GM13977 (cell line): ENCODE data around the gene U2AF2.

Experiments
- DNase-seq: peaks from one replicate; pipeline ENCODE4 v3.0.0; 2012; ENCODE audit warnings: low spot score
- in situ Hi-C: fragments of 300-500 bp; cut with MboI; formaldehyde crosslinking; loops from one replicate; pipeline ENCODE4 v1.12.0; 2022; ENCODE audit warnings: low sequenced_read_pairs, low pct_unique_long_range_greater_than_20kb, mixed read lengths, inconsistent platforms; ENCODE audit not compliant: unreplicated experiment
- TF ChIP-seq, protein P1 (sequence below): IDR thresholded peaks from 2 replicates; pipeline ENCODE4 v1.5.1; 2012; ENCODE audit warnings: mild to moderate bottlenecking, control low read depth; ENCODE audit not compliant: insufficient read depth; ENCODE audit errors: extremely low read depth, missing control alignments

The U2AF2 gene

DNA sequence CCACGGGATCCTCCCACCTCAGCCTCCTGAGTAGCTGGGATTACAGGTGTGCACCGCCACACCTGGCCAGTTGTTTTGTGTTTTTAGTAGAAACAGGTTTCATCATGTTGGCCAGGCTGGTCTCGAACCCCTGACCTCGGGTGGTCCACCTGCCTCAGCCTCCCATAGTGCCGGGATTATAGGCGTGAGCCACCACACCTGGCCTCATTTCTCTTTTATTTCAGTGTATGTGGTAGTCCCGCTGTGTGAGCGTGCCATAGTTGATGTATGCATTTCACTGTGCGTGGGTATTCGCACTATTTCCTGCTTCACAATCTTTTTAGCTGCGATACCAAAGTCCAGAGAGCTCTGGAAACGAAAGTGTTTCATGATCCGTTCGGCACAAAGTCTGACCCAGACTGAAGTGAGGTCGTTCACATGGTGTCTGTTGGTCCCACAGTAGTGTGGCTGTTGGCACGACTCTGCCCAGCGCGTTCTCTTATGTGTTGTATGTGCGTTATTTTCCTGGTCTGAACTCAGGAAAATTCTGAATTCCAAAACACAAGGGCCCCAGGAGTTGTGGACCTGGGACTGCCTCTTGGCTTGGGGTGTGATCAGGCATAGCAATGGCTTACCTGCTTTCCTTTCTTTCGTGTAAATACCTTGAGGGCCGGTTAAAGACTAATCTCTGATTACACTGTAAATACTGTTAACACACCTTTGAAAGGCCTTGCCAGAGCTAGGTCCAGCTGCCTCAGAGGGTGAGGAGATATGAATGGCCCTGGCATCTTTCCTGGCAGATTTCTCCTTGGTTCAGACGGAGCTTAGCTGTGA, 28.8 kb downstream of the U2AF2 start:
- no peak for DNase-seq
- in situ Hi-C loops, result loop anchor here (25.0 kb wide), 1 partner anchor 629 kb away; the partner anchor contains the start of gene ZSCAN5A
- TF ChIP-seq, protein P1, sequence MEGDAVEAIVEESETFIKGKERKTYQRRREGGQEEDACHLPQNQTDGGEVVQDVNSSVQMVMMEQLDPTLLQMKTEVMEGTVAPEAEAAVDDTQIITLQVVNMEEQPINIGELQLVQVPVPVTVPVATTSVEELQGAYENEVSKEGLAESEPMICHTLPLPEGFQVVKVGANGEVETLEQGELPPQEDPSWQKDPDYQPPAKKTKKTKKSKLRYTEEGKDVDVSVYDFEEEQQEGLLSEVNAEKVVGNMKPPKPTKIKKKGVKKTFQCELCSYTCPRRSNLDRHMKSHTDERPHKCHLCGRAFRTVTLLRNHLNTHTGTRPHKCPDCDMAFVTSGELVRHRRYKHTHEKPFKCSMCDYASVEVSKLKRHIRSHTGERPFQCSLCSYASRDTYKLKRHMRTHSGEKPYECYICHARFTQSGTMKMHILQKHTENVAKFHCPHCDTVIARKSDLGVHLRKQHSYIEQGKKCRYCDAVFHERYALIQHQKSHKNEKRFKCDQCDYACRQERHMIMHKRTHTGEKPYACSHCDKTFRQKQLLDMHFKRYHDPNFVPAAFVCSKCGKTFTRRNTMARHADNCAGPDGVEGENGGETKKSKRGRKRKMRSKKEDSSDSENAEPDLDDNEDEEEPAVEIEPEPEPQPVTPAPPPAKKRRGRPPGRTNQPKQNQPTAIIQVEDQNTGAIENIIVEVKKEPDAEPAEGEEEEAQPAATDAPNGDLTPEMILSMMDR, result no peak

DNA sequence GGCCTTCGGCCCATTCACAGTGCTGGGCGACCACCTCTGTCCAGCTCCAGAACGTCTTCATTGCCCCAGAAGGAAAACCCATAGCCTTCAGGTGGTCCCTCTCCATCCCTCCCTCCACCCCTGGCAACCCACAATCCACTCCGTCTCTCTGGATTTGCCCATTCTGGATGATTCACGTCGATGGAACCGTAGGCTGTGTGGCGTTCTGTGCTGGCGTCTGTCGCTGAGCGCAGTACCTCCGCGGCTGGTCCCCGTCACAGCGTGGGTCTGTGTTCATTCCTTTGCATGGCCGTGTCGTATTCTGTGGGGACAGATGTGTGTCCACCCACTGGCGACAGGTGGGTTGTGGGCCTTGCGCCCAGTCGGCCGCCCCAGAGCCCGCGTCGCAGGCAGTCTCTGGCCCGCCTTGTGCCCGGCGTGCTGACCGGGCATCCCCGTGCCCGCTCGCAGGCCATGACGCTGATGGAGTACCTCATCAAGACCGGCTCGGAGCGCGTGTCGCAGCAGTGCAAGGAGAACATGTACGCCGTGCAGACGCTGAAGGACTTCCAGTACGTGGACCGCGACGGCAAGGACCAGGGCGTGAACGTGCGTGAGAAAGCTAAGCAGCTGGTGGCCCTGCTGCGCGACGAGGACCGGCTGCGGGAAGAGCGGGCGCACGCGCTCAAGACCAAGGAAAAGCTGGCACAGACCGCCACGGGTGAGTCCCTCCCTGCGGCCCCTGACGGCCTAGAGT, 30.3 kb downstream of the U2AF2 start:
- DNase-seq, result no peak
- in situ Hi-C loops, result loop anchor here (25.0 kb wide), 1 partner anchor 627 kb away; the partner anchor contains the start of gene ZSCAN5A
- TF ChIP-seq, protein P1, result no peak

DNA sequence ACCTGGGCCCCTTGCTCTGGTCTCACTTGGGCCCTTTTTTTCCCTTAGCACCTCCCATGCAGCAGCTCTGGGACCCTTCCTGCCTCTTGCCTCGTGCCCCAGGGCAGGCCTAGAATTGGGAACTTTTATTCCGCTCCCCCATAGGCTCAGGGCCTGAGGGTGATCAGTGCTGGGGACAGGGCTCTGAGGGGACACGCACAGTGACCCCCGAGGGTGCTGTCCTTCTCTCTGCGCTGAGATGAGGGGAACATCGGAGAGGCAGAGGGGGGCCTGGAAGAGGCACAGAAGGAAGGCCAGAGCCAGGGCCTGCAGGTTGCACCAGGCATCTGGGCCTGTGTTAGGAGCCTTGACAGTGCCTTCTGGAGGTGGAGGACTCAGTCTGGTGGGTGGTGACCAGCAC, 30.9 kb downstream of the U2AF2 start:
- TF ChIP-seq, protein P1, result no peak
- no peak for DNase-seq
- in situ Hi-C loops, result loop anchor here (25.0 kb wide), 1 partner anchor 627 kb away; the partner anchor contains the start of gene ZSCAN5A

DNA sequence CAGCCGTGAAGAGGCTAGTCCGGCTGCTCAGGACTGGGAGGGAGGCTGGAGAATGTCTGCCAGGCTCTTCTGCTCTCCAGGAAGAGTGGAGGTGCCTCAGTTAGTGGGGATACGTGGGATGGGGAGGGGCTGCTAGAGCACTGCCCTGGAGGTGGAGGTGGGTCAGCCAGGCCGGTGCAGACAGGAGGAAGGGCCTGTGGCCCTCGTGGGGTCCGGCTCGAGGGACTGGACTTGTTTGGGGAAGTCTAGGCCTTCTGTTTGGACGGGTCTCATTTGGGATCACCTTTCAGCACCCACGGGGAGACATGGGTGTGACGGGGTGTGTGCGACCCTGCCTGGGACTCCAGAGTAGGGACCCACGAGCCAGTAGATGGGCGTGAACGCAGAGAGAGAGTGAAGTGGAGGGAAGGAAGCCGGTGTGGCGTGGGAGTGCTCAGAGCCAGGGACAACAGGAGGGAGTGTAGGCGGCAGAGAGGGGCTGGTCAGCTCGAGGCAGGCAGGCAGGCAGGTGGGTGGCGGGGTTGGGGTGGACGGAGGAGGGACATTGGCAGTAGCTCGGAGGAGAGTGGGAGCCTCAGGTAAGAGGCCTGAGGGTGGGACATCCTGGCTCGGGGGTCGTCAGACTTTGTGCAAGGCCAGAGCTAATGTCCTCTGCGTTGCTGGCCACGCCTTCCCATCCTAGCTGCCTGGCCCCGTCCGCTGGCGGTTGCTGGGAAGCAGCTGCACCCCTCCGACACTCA, 31.6 kb downstream of the U2AF2 start:
- TF ChIP-seq, protein P1, result no peak
- in situ Hi-C loops, result loop anchor here (25.0 kb wide), 1 partner anchor 626 kb away; the partner anchor contains the start of gene ZSCAN5A
- DNase-seq, result no peak

DNA sequence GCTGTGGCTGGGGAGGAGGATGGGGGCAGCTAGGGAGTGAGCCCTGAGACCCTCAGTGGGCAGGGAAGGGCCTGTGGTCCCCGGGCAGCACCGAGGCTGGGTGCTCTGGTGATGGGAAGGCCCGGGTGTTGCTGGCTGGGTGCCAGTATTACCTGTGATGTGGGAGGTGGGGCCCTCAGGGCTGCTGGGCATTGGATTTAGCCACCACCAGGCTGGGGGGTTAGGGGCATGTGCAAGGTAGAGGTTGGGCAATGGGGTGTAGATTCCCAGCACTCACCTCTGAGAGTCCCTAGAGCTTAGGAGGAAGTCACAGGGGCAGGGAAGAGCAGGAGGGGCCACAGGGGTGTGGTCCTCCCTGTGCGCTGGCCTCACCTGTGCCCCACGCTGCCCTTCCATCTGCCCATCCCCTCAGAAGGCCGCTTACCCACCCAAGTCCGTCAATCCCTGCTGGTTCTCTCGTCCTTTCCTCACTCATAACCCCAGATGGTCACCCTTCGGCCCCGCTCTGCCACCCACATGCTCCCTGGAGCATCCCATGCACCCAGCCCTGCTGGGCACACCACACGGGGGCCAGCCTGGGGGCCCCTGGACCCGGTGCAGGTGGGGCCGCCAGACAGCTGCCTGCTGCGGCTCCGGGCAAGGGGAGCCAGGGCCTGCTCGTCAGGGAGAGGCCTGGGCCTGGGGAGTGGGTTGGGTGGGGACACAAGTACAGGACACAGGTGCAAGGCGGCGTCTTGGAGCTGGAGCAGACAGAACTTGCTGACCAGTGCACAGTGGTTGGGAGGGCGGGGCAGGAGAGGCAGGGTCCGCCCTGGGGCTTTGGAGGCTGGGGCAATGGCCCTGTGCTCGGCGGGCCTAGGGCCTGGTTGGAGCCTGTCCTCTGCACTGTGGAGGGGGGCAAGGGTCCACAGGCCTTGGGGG, 32.7 kb downstream of the U2AF2 start:
- TF ChIP-seq, protein P1, result no peak
- in situ Hi-C loops, result loop anchor here (25.0 kb wide), 1 partner anchor 625 kb away; the partner anchor contains the start of gene ZSCAN5A
- no peak for DNase-seq
